ENCODE measurements around the gene MTA3.

DNA sequence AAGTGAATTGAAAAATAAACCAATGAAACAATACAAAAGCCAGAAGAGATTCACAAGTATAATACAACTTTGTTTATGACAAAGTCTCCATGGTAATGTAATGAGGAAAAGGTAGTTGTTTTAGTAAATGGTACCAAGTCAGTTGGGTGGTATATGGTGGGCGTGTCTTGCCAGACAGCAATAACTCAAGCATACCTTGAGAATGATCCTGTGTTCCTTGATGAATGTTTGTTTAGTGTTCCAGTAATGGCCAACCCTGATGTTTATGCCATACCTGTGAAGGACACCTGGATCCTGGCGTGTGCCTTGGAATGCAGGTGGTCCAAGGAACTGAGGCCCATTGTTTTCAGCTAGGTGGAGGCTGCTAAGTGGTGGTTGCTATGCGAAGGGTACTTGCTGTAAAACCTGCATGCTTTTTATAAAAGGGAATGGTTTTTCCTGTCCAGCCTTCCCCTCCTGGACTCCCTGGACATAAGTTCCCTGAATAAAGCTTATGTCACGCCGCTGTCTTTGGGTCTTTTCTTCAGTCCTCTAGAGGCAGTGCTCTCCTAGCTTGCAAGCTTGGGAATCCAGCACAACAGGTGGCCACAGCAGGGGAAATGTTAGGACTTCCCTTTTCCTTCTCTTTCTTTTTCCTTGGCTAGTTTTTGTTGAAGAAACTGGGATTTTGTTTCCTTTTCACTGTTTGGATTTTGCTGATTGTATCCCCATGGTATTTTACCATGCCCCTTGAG is 54.7 kb downstream of the MTA3 start:
- TF ChIP-seq, protein P1, sequence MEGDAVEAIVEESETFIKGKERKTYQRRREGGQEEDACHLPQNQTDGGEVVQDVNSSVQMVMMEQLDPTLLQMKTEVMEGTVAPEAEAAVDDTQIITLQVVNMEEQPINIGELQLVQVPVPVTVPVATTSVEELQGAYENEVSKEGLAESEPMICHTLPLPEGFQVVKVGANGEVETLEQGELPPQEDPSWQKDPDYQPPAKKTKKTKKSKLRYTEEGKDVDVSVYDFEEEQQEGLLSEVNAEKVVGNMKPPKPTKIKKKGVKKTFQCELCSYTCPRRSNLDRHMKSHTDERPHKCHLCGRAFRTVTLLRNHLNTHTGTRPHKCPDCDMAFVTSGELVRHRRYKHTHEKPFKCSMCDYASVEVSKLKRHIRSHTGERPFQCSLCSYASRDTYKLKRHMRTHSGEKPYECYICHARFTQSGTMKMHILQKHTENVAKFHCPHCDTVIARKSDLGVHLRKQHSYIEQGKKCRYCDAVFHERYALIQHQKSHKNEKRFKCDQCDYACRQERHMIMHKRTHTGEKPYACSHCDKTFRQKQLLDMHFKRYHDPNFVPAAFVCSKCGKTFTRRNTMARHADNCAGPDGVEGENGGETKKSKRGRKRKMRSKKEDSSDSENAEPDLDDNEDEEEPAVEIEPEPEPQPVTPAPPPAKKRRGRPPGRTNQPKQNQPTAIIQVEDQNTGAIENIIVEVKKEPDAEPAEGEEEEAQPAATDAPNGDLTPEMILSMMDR (conservative IDR thresholded peaks at IDR 0.05; ENCODE audit: low read depth, low read length) = peak; percentile 38; the same call in 1 of the 2 replicates
- TF ChIP-seq EZH2 (IDR thresholded peaks at IDR 0.05; ENCODE audit: borderline replicate concordance, low read depth, low read length, poor library complexity, severe bottlenecking) = no peak

Data from A673 (cell line).